Measurements from ENCODE around the gene TNK2. TPM values are rescaled to one million over a fixed set of nuclear protein-coding genes. Genes with fewer than 3 reads are reported as not detected.

Gene TNK2
- total and polyA plus RNA-seq, 2 donors (not counting 1 experiment from before 2014, with no cell fraction given) = 131 to 198 TPM

- Histone ChIP-seq H3K9ac (ENCODE audit: low read length) (no peak overlapping the region), H3K79me2 (ENCODE audit: control insufficient read depth, insufficient read depth, low read length) (peaks cover 83% of the 10 kb centered on the region), H3K36me3 (replicated peaks in 1 of 2; ENCODE audit: control extremely low read depth in 1 of 2, control insufficient read depth in 1 of 2, extremely low read depth in 1 of 2, insufficient read depth in 2 of 2, low read length in 1 of 2) (peaks cover 0 to 20% of the 10 kb centered on the region in 2 experiments), H3K9me3 (ENCODE audit: control extremely low read depth in 1 of 3, control insufficient read depth in 2 of 3, insufficient read depth in 1 of 3, low read length in 2 of 3) (no peaks in the 10 kb centered on the region), H3K4me1 (ENCODE audit: control insufficient read depth in 2 of 2, insufficient read depth in 2 of 2, low read length in 2 of 2) (peaks cover 37 to 41% of the 10 kb centered on the region in 2 donors), H3K27ac (ENCODE audit: low read length in 2 of 2) (peak overlapping the region in 1 of 2 donors; percentile 26), H3K27me3 (replicated peaks in 1 of 4; ENCODE audit: control extremely low read depth in 1 of 4, control insufficient read depth in 3 of 4, insufficient read depth in 4 of 4, low read length in 3 of 4) (no peaks in the 10 kb centered on the region), H4K20me1 (ENCODE audit: control insufficient read depth, insufficient read depth, low read length, poor library complexity, severe bottlenecking) (peaks cover 73% of the 10 kb centered on the region), H2AFZ (ENCODE audit: insufficient read depth, low read depth, low read length, poor library complexity, severe bottlenecking) (no peak overlapping the region), H3K4me2 (replicated peaks; ENCODE audit: low read depth, low read length, poor library complexity, severe bottlenecking) (peak overlapping the region; percentile 94), H3K4me3 (ENCODE audit: control extremely low read depth in 1 of 5, extremely low read depth in 1 of 5, insufficient read depth in 1 of 5, low read depth in 2 of 5, low read length in 4 of 5) (no peak overlapping the region)
- DNase-seq (no peak), ATAC-seq (ENCODE audit: low read depth) (no peak)
- Mint-ChIP-seq H3K4me3 (no peak overlapping the region), H3K27ac (no peak overlapping the region), H3K27me3 (no peaks in the 10 kb centered on the region), H3K4me1 (peaks cover 37% of the 10 kb centered on the region), H3K9me3 (ENCODE audit: insufficient read depth) (no peaks in the 10 kb centered on the region)
- WGBS (ENCODE audit: insufficient coverage) = 36% methylated on average over 5 of the region's 9 CpGs
- POLR2A ChIA-PET = interaction anchor here (0.6 to 6.9 kb wide), 2 partner anchors 14 to 343 kb away, joined by 3 to 134 read pairs; partner anchors contain the start of gene TNK2
- CTCF ChIA-PET = interaction anchor here (1.5 to 9.4 kb wide), 9 partner anchors 10 to 145 kb away, joined by 3 to 223 read pairs (median 33); partner anchors contain the start of gene TNK2
- intact Hi-C loops (cut with micrococcal nuclease) = no loop called here
- TF ChIP-seq EZH2 (IDR thresholded peaks at IDR 0.05; ENCODE audit: borderline replicate concordance, insufficient read depth, low read depth, low read length, poor library complexity, severe bottlenecking) (no peak), CTCF (IDR thresholded peaks at IDR 0.05) (no peak)
Measured at GRCh38 chr3:195893044-195893395, 15.3 kb downstream of the TNK2 start.

- Mint-ChIP-seq H3K27ac (no peak overlapping the region), H3K4me3 (no peak overlapping the region), H3K27me3 (no peaks in the 10 kb centered on the region), H3K9me3 (ENCODE audit: insufficient read depth) (no peaks in the 10 kb centered on the region), H3K4me1 (peaks cover 35% of the 10 kb centered on the region)
- POLR2A ChIA-PET = interaction anchor here (0.6 to 6.9 kb wide), 2 partner anchors 15 to 342 kb away, joined by 3 to 134 read pairs; partner anchors contain the start of gene TNK2
- Histone ChIP-seq H4K20me1 (ENCODE audit: control insufficient read depth, insufficient read depth, low read length, poor library complexity, severe bottlenecking) (peaks cover 80% of the 10 kb centered on the region), H3K4me3 (ENCODE audit: control extremely low read depth in 1 of 5, extremely low read depth in 1 of 5, insufficient read depth in 1 of 5, low read depth in 2 of 5, low read length in 4 of 5) (no peak overlapping the region), H3K79me2 (ENCODE audit: control insufficient read depth, insufficient read depth, low read length) (peaks cover 85% of the 10 kb centered on the region), H3K9ac (ENCODE audit: low read length) (no peak overlapping the region), H2AFZ (ENCODE audit: insufficient read depth, low read depth, low read length, poor library complexity, severe bottlenecking) (no peak overlapping the region), H3K36me3 (replicated peaks in 1 of 2; ENCODE audit: control extremely low read depth in 1 of 2, control insufficient read depth in 1 of 2, extremely low read depth in 1 of 2, insufficient read depth in 2 of 2, low read length in 1 of 2) (peaks cover 0 to 26% of the 10 kb centered on the region in 2 experiments), H3K4me2 (replicated peaks; ENCODE audit: low read depth, low read length, poor library complexity, severe bottlenecking) (no peak overlapping the region), H3K4me1 (ENCODE audit: control insufficient read depth in 2 of 2, insufficient read depth in 2 of 2, low read length in 2 of 2) (peaks cover 34 to 36% of the 10 kb centered on the region in 2 donors), H3K9me3 (ENCODE audit: control extremely low read depth in 1 of 3, control insufficient read depth in 2 of 3, insufficient read depth in 1 of 3, low read length in 2 of 3) (no peaks in the 10 kb centered on the region), H3K27me3 (replicated peaks in 1 of 4; ENCODE audit: control extremely low read depth in 1 of 4, control insufficient read depth in 3 of 4, insufficient read depth in 4 of 4, low read length in 3 of 4) (no peaks in the 10 kb centered on the region), H3K27ac (ENCODE audit: low read length in 2 of 2) (no peak overlapping the region)
- ATAC-seq (ENCODE audit: low read depth) = no peak
- CTCF ChIA-PET = interaction anchor here (0.9 to 9.4 kb wide), 7 partner anchors 11 to 42 kb away, joined by 3 to 223 read pairs (median 22); partner anchors contain the start of gene TNK2
- WGBS (ENCODE audit: insufficient coverage) = 82% methylated on average over 21 of the region's 35 CpGs
- DNase-seq = no peak
- intact Hi-C loops (cut with micrococcal nuclease) = no loop called here
- TF ChIP-seq EZH2 (IDR thresholded peaks at IDR 0.05; ENCODE audit: borderline replicate concordance, insufficient read depth, low read depth, low read length, poor library complexity, severe bottlenecking) = no peak
- TF ChIP-seq CTCF (IDR thresholded peaks at IDR 0.05) = no peak
Measured at GRCh38 chr3:195892105-195893043, 16.0 kb downstream of the TNK2 start.
